ENCODE data around the gene TAS2R14.

Gene TAS2R14

GRCh38 chr12:10939163-10939562 lies at the start of gene TAS2R14:
Gene TAS2R14 (minus strand): TSS chr12:10939263. CDS start chr12:10939207, 56 bp downstream.
- DNase-seq = no peak

- no peak for DNase-seq
These were observed 47.7 kb upstream of the TAS2R14 start, which contains the start of gene TAS2R50 for GRCh38 chr12:10986812-10987211. Gene TAS2R50 (minus strand): TSS chr12:10986912. CDS start chr12:10986860, 52 bp downstream.

GRCh38 chr12:10982244-10982643 lies 43.2 kb upstream of the TAS2R14 start:
- DNase-seq = no peak

- DNase-seq = no peak
These were observed 35.9 kb upstream of the TAS2R14 start for GRCh38 chr12:10974965-10975364.

- no peak for DNase-seq
These were observed 29.8 kb upstream of the TAS2R14 start for GRCh38 chr12:10968765-10969456.

GRCh38 chr12:10967409-10967808 lies 28.3 kb upstream of the TAS2R14 start:
- DNase-seq = no peak

- DNase-seq = no peak
These were observed 27.3 kb upstream of the TAS2R14 start for GRCh38 chr12:10966314-10966713.

GRCh38 chr12:10965476-10965875 lies 26.4 kb upstream of the TAS2R14 start:
- no peak for DNase-seq

- DNase-seq = no peak
These were observed 21.1 kb upstream of the TAS2R14 start for GRCh38 chr12:10960211-10960610.

- DNase-seq = no peak
These were observed 20.7 kb upstream of the TAS2R14 start for GRCh38 chr12:10959804-10960203.

GRCh38 chr12:10957741-10958140 lies 18.7 kb upstream of the TAS2R14 start:
- no peak for DNase-seq

GRCh38 chr12:10956085-10956484 lies 17.0 kb upstream of the TAS2R14 start:
- no peak for DNase-seq

- no peak for DNase-seq
These were observed 13.6 kb upstream of the TAS2R14 start for GRCh38 chr12:10952645-10953044.

GRCh38 chr12:10943167-10943566 lies 4.1 kb upstream of the TAS2R14 start:
- no peak for DNase-seq

GRCh38 chr12:10941916-10942607 lies 3.0 kb upstream of the TAS2R14 start:
- no peak for DNase-seq

GRCh38 chr12:10941369-10941768 lies 2.3 kb upstream of the TAS2R14 start:
- DNase-seq = no peak

- DNase-seq = no peak
These were observed 1.3 kb upstream of the TAS2R14 start for GRCh38 chr12:10940389-10940788.

GRCh38 chr12:10936506-10936905 lies 2.6 kb downstream of the TAS2R14 start:
- DNase-seq = no peak

GRCh38 chr12:10928746-10929286 lies 10.2 kb downstream of the TAS2R14 start, which contains the start of gene PRH2:
Gene PRH2 (plus strand): TSS chr12:10929236. CDS start chr12:10929274, 38 bp downstream.
- no peak for DNase-seq

- no peak for DNase-seq
These were observed 12.8 kb downstream of the TAS2R14 start for GRCh38 chr12:10926269-10926668.

GRCh38 chr12:10919809-10920208 lies 19.3 kb downstream of the TAS2R14 start:
- no peak for DNase-seq

- DNase-seq = no peak
These were observed 28.7 kb downstream of the TAS2R14 start for GRCh38 chr12:10910380-10910779.

GRCh38 chr12:10909462-10909861 lies 29.6 kb downstream of the TAS2R14 start, which contains the start of gene TAS2R13:
Gene TAS2R13 (minus strand): TSS chr12:10909562. CDS start chr12:10909298, 264 bp downstream.
- no peak for DNase-seq

GRCh38 chr12:10904686-10905085 lies 34.4 kb downstream of the TAS2R14 start:
- DNase-seq = no peak
